Activated CD8-positive, alpha-beta memory T cell treated with anti-CD3 and anti-CD28 coated beads, Interleukin-2, amount 50 U/mL, for 1 hour (primary cell): ENCODE measurements around the gene AUH.

Experiments used
- DNase-seq: peaks from one replicate; pipeline ENCODE4 v3.0.0-alpha.2; 2020; ENCODE audit errors: extremely low read depth

Gene AUH

GRCh38 chr9:91188719-91189590 is 172.8 kb downstream of the AUH start:
- no peak for DNase-seq

DNA sequence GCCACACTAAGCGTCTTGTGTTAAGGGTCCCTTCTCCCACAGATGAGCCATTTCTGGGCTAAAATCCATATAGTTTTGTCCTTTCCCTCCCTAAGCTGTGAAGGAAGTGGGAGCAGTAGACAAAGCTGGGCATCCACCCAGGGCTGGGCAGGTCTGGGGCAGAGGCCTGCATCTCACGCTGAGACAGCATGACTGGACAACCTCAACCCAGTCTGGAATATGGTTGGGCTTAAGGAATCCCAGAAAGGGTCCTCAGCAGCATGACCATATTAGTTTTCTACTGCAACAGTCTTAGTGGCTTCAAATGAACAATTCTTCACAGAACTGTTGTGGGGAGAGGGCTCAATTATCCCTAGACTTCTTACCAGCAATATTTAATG is 173.8 kb downstream of the AUH start:
- no peak for DNase-seq

DNA sequence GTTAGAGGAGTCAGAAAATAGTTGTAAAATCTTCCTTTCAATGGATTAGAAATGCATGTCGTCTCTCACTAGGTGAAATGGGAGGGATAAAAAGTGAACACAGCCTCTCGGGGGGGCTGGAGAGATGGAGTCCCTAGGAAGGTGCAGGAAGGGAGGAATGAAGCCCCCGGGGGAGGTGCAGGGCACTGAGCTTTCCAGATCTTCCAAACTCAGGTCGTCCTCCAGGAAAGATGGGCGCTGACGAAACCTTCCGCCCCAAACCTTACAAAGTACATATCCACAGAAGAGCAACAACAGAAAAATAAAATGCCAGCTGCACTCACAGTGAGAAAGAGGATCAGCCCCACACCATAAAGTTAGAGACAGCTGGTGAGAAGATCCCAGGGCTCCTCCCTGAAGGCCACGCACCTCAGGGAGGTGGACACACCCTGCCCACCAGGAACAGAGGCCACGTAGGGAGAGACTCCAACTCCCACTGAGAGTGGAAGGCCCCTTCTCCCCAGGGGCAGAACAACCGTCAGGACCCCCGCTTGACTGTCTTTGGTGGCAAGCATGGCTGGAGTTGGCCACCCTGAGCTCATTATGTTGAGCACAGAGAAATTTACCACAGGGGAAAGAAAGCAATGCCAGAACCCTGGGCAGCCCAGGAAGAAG is 174.3 kb downstream of the AUH start:
- DNase-seq = no peak

DNA sequence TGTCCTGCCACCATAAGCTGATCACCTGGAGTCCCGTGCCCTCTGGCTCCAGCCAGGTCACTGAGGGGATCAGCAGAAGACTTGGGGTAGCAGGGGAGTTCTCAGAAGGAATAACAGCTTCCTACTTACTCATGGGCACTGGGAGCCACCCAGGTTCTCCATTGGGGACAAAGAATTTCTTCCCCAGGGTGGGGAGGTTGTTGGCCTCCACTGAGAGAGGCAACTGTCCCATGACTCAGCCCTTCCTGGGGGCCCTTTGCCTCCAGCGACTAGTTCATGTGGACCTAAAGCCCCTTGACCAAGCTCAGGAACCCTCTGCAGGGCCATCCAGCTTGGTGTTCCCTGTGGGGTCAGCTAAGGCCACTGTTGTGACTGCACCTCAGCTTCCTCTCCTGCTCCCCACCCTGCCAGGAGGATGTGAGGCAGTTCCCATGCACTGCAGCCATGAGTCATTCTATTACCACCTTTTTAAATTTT is 175.0 kb downstream of the AUH start:
- no peak for DNase-seq

GRCh38 chr9:91185193-91185886 is 176.4 kb downstream of the AUH start:
- DNase-seq = no peak

- DNase-seq = no peak
Observed at GRCh38 chr9:91182429-91183225, 179.1 kb downstream of the AUH start.

- no peak for DNase-seq
Observed at GRCh38 chr9:91181541-91181940, 180.2 kb downstream of the AUH start.

DNA sequence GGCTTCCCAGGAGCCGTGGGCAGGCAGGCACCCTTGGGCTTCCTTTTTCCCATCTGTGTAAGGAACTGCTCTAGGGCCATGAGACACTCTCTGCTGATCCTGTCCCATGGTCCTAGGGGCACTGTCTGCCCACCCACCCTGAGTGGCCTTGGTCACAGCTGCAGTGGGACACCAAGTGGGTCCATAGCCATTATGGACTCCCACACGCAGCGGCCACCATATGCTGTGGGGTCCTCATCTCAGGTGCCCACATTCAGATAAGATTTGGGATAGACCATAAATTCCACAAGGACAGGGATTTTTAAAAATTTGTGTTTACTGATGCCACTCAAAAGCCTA is 180.8 kb downstream of the AUH start:
- no peak for DNase-seq

GRCh38 chr9:91180240-91180929 is 181.3 kb downstream of the AUH start:
- DNase-seq = no peak

GRCh38 chr9:91179237-91180138 is 182.2 kb downstream of the AUH start:
- no peak for DNase-seq

- DNase-seq = no peak
Observed at GRCh38 chr9:91178281-91179236, 183.2 kb downstream of the AUH start.

- DNase-seq = no peak
Observed at GRCh38 chr9:91177661-91178280, 183.9 kb downstream of the AUH start.

- DNase-seq = no peak
Observed at GRCh38 chr9:91177081-91177480, 184.6 kb downstream of the AUH start.

DNA sequence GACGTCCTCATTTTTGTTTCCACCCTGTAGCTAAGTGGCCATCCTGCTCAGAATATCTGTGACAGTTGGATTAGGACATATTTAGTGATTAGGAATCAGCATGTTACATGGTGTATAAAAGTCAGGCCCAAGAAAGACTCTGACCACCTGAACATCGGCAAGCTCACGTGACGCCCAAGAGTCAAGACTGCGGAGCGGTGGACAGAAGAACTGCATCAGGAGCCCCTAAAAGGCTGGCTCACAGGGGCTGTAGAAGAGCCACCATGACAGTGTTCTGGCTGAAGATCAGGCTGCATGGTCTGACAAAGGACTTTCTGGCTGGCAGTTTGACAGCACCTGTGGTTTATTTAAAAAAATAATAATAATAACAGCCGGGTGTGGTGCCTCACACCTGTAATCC is 185.3 kb downstream of the AUH start:
- no peak for DNase-seq

DNA sequence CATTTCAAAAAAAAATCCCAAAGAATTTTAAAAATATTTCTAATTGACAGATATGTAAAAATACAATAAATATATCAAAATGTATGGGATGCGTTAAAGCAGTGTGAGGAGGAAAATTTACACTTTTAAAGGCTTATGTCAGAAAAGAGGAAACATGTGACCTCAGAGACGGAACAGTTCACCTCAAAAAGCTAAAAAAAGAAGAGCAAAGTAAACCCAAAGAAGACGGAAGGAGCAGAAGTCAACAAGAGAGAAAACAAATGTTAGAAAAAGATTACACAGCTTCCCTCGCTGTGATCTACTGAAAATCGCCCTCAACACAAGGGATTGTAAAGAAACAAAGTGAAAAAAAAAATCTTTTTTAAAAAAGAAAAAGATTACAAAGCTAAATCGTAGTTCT is 186.9 kb downstream of the AUH start:
- DNase-seq = no peak

- no peak for DNase-seq
Observed at GRCh38 chr9:91172329-91172728, 189.4 kb downstream of the AUH start.

DNA sequence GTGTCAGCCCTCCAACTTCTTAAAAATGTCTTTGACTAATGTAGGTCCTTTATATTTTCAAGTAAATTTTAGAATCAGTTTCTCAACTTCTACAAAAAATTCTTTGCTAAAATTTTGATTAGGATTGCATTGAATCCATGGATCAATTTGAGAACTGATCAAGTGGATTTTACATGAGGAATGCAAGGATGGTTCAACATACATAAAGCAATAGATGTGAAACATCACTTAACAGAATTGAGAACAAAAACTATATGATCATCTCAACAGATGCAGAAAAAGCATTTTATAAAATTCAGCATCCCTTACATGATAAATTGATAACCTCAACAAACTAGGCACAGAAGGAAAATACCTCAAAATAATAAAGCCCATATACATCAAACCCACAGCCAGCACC is 190.8 kb downstream of the AUH start:
- DNase-seq = no peak

DNA sequence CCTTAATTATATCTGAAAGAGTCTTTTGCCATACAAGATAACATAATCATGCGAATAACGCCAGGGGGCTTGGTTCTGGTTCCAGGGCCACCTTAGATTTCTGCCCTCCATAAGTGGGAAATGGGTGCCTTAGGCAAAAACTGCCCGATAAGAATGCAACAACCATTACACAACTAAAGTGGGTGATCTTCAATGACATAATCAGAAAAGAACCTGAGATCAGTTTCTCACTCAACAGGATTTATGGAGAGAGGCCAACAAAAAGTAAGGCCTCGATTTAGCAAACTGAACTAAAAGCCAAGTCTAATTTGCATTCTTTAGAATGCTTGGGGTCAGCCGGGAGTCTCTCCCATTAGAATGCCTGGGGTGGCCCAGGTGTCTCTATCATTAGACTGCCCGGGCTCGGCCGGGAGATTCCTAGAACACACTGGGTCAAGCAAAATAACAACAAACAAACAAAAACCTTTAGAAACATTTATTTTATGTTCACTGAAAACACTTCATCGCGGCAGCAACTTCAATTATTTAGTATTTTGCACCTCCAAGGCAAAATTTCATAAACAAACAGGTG is 194.8 kb downstream of the AUH start:
- no peak for DNase-seq
